Kidney capillary endothelial cell (primary cell): ENCODE results near the gene FKBP9.
"Not testable (repeated sequence)": the region's sequence is repeated elsewhere in the genome, so short reads cannot be mapped to it uniquely, and the experiment has no call there.

Experiments
- DNase-seq: peaks from one replicate; pipeline ENCODE4 v3.0.0-alpha.2; 2018; ENCODE audit warnings: low spot score

FKBP9 gene

DNA sequence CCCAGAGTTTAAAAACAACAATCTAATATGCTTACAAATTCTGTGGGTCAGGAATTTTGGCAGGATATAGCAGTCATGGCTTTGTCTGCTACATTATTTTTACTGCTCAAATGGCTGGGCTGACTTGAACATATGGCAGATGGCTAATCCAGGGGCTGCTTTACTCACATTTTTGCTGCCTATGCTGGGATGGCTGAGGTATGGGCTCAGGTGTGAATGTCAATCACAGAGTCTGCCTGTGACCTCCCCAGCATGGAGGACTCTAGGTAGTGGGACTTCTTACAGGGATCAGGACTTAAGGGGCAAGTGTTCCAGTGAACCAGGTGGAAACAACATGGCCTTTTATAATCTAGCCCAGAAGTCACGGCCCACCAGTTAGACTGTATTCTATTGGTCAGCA lies 4.4 kb upstream of the FKBP9 start:
- DNase-seq: no peak

DNA sequence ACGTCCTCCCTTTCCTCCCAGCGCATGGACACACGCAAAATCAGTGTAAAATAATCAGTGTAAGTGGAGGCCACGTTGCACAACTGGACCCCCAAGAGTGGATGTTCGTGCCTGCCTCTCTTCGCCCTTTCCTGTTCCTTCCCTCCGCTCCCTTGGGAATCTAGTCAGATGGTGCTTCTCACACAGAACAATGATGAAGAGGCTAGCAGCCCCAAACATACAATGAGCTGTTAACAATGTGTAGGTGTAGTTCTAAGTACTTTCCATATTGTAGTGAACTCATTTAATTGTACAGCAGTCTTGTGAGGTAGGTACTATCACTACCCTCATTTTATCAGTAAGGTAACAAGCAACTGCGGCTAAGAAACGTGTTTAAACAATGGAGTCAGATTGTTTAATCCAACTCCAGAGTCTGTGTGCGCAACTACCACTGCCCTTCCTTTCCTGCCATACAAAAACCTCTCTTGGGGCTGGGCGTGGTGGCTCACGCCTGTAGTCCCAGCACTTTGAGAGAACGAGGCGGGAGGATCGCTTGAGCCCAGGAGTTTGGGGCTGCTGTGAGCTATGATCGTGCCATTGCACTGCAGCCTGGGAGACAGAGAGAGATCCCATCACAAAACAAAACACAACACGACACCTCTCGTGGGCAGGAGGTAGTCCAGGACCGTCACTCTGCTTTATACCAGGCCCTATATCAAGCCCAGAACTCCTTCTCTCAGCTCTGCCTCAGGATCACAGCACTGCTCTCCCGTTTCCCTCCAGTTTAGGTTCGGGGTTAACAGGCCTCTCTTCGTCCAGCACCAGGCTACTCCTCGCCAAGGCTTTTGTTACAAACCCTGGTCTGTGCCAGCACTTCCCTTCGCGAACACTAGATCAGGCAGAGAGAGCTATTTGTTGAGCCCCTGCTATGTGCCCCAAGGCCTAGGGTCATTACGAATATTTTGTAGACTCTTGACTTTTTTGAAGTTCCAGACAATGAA lies 1.1 kb downstream of the FKBP9 start:
- peak; percentile 34 for DNase-seq

DNA sequence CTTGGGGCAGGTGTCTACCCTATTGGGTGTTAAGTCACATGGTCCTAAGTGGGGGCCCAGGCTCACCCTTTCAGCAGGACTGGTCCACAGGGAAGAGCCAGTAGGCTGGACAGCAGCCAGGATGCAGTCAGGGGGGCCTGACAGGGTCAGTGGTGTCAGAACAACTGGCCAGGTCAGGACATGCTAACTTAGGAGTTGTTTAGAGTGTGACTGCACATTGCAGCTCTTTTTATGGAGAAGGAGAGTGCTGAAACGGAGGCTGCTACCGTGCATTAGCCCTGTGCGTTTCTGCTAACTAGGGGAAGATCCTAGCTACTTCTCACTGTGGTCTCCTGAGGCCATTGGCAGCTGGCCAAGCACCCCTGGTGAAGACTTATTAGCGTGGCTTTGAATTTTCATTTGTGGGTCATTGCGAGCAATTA lies 6.7 kb downstream of the FKBP9 start:
- DNase-seq: not testable (repeated sequence)

DNA sequence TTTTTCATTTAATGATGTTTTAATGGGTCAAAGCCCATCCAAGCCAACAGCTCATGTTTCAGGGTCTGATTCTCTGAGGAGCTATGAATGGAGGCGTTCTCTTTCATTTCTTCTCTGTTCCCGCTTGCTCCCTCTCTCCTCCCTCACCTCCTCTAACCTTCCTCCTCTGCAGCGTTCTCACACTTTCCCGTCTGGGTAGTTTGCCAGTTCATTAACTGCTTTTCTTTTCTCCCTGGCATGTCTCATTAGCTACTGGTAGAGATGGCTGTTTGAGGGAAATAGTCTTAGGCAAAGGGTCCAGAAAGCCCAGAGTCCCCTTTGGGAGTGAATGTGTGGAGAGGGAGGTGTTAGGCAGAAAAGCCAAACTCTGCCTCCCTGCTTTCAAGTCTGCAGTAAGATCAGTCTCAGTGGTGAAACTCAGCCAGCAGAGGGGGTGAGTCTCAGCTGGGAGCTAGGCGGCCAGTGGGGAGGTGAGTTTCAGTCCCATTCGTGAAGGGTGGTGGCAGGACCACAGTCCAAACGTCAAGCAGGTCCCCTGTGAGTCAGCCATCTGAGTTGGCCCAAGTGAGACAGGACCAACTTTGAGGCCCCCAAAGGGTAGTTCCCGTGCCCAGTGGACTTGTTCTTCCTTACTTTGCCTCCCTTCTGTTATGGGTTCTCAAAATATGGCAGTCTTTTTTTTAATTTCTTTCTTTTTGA lies 7.4 kb downstream of the FKBP9 start:
- not testable (repeated sequence) for DNase-seq

DNA sequence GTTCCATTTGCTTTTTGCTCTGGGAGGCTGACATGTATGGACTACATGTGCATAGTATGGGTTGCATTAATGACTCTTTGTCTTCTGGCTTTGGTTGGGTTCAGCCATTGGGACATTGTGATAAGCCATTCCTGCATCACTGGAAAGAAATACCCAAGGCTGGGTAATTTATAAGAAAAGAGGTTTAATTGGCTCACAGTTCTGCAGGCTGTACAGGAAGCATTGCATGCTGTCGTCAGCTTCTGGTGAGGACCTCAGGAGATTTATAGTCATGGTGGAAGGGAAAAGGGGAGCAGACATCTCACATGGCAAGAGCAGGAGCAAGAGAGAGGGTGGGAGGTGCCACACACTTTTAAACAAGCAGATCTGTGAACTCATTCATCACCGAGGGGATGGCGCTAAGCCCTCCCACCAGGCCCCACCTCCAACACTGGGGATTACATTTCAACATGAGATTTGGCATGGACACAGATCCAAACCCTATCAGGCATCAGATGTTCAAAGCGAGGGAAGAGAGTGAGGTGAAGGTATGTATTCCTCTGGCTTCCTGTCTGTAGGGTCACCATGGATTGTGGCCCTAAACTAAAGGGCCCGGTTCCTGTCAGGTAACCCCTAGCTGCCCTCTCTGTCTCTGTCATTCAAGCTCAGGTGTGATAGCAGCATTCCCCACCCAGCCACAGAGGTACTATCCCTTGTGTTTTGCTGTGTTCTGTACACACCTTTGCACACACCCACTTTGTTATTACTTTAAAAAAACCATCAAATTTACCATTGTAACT lies 9.4 kb downstream of the FKBP9 start:
- not testable (repeated sequence) for DNase-seq

DNA sequence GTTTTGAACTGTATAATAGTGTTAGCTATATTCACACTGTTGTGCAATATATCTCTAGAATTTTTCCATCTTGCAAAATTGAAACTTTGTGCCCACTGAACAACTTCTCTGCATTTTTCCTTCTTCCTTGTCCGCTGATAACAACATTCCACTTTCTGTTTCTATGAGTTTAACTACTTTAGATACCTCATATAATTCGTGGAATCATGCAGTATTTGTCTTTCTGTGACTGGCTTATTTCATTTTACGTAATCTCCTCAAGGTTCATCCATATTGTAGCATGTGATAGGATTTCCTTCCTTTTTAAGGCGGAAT lies 10.0 kb downstream of the FKBP9 start:
- DNase-seq: not testable (repeated sequence)

DNA sequence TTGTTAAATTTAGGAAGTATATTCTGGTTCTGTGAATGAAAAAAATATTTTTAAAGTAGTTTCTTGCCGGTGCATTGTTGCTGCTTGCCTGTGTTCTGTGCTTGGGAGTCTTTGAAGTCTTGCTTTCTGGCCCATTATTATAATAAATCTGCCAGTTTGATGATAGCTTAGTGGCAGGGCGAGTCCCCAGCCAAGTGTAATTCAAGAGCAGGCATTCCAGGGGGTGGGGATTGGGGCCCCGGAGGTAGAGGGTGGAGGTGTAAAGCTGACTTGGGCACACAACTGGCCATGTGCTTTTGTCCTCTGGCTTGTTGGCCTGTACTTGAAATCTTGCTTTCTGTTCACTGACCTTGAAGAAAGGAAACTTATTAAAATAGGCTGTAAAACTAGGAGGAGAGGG lies 14.7 kb downstream of the FKBP9 start:
- not testable (repeated sequence) for DNase-seq

DNA sequence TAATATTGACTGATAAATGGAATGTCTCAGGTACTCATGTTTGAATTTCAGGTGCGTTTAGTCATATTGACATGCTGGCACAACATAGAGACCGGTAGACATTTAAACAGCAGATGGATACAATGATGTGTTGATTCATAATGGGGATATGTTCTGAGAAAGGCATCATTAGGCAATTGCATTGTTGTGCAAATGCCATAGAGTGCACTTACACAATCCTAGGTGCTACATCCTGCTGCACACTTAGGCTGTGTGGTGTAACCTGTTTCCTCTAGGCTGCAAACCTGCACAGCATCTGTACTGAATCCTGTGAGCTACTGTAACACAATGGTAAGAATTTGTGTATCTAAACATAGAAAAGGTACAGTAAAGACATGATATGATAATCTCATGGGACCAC lies 19.9 kb downstream of the FKBP9 start:
- not testable (repeated sequence) for DNase-seq

DNA sequence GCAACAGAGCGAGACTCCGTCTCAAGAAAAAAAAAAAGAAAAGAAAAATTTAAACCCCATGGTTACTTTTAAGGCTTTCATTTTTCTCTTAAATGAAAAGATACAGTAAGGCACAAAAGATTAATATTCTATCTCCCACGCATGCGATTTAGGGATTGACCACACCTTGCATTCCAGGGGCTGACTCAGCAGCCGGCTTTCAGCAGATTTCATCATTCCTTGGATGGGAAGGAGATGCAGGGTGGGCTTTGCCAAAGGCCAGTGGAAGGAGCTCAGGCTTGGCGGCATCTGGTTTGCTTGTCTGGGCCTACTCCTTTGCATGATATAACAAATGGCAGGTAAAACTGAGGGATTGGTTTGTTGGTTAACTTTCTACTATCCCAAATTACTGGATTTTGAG lies 22.0 kb downstream of the FKBP9 start:
- DNase-seq: not testable (repeated sequence)

DNA sequence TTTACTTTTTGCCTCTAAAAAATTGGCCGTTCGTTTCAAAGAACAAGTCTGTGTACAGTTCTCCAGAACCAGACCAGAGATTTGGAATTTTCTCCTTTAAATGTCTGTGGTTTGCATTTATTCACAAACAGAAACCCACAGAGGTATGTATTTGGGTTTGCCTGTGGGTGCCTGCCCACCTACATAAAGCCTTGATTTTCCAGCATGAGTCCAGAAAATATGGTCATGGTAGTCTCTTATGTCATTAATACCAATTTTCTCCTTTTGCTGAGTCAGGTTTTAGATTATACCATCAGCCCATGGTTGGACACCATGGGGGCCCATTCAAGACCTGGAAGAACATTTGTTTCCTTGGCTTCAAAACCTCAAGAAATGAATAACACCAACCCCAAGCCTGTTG lies 22.7 kb downstream of the FKBP9 start:
- DNase-seq: not testable (repeated sequence)

DNA sequence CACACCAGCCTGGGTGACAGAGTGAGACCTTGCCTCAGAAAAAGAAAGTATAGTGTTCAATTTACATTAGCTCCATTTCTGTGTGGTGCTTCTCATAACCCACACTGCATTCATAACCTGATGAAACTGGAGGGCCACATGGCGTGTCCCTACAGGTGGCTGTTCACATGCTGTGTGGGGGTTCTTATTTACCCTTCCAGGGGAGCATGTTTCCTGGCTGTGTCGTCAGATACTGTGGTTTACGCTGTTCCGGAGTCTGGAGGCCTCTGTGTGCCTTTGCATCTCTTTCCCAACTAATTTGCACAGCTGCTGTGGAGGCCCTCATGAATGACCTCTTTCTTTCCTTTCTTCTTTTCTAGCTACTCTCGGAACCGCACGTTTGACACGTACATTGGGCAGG lies 30.9 kb downstream of the FKBP9 start:
- not testable (repeated sequence) for DNase-seq

DNA sequence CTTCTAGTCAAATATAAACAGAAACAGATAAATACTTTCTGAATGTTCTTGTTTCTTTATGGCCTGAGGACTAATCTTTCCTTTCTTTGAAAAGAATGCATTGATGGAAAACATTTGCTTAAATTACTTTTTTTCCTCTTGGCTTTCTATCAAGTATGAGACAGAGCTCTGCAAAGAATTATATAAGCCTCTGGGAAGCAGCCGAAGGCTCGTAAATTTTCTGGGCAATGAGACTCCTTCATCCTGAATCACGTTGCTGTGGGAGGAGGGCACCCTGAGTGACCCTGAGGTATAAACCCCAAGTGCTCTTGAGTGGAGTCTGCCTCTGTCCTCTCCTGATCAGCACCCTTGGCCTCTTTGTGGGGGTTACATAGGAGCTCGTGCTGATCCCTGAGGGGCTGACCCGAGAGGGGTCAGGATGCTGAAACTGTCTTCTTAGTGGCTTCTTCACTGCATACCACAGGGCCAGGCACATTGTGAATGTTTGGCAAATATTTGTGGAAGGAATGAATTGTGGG lies 33.9 kb downstream of the FKBP9 start:
- not testable (repeated sequence) for DNase-seq

DNA sequence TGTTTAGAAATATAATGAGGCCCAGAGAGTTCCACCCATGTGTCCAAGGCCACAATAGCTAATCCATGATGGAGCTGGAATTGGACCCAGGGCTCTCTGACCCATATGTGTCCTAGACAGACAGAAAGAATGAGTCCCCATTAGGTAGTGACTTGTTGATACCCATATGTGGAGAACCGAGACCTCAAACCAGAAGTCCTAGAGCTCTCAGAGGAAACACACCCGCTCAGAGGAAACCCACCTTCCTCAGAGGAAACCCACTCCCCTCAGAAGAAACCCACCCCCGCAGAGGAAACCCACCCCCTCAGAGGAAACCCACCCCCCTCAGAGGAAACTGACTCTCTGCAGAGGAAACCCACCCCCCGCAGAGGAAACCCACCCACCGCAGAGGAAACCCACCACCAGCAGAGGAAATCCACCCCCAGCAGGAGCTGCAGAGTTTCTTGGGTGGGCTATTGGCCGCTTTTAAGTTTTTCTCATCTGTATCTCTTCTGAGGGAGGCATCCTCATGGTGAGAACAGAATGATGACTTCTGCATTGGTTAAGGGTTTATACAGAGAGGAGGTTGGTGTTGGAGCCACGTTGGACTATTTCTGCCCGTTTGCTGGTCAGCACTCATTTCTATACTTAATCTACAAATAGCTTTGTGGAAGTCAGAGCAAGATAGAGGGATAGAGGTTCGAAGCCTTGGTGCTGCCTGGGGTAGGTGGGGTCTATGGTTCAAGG lies 34.9 kb downstream of the FKBP9 start:
- DNase-seq: not testable (repeated sequence)

DNA sequence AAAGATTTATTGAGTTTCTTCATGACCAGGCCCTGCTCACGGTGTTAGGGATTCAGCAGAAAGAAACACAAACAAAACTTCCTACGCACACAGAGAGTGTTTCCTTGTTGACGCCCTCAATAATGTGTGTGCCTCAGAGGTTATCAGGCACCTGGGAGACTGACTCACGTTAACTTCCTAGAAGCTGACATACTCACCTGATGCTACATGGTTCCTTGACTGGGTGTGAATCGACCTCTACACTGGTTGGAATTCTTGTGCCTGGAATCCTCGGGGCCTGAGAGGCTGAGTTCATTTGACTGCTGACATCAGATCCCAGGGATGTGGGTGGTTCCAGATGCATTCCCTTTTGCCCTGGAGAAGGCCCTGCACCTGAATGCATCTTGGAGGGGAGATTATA lies 35.5 kb downstream of the FKBP9 start:
- not testable (repeated sequence) for DNase-seq

DNA sequence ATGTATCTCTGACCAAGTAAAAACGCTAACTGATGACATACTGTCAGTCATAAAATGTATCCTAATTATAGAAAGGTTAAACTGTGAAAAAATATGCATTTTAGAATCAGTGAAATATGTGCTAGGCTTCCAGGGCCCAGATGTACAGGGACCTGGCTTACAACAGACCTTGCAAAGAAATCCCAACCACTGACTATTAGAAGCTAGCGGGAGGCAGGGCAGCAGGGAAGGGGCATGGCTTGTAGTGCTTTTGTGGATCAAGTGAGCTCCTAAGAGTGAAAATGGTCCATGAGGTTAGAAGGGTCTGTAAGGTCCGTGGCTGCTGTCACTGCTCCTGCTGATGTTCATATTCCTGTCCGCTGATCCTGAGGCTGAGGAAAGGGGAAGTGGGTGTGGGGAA lies 40.7 kb downstream of the FKBP9 start:
- not testable (repeated sequence) for DNase-seq

DNA sequence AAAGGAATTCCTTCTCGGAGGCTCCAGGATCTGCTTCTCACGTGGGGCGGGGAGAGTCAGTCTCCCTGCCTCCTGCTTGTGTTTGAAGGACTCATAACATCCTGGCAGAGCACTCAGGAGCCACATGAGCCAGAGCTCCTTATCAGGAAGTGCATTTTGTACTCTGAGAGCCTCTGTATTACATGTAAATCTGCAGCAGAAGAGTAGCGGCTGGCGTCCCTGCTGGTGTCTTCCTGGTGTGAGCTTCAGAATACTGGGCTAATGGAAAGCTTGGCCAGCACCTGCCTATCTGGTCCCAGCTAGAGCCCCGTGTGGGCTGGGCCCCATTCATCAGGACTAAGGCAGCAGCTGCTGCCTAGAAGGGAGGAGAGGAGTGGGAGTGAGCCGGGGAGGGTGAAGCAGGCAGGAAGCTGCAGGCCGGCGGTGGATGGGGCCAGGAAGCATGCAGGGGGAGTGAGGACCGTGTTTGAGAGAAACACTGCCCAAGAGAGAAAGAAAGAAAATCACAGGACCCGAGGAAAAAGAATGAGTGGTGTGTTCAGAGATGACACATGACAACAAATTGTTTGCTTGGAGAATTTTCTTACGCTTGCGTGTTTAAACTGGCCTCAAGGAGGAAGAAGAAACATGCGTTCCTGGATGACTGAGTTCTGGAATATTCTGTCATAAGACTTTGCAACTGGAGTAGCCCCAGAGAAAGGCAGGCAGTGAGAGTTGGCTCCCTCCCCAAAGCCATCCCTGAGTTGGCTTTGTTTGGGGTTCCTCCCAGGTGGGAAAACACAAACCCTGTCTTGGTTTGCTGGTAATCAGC lies 41.3 kb downstream of the FKBP9 start:
- peak; percentile 79 for DNase-seq

DNA sequence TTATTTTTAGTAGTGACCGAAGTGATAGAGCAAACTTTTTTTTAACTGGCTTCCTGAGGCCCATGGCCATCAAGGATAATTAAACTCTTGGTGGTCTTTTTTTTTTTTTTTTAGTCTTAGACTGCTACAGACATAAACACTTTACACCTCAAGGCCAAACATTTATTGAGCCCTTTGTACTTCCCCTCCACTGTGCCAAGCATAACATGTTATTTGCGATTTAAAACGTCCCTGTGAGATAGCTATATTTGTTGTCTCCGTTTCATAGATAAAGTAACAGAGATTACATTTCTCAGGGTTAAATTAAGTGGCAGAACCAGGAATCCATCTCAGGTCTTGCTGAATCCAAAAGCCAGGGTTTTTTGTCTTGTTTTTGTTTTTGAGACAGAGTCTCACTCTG lies 42.1 kb downstream of the FKBP9 start:
- DNase-seq: not testable (repeated sequence)

DNA sequence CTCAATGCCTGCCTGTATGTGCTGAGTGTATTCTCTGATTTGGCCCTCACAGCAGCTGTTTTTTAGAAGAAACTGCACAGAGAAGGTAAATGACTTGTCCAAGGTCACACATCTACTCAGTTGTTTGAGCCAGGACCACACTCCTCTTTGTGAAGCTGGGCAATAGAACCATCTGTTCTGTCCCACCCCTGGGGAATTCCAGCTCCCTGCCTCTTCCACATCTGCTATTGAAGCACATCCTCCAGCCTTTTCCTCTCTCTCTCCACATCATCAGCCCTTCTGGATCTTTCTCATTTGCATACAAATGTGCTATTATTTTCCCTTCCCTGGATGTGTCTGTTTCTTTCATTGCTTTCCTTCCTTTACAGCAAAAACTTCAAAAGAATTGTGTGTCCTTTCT lies 45.9 kb downstream of the FKBP9 start:
- DNase-seq: not testable (repeated sequence)

DNA sequence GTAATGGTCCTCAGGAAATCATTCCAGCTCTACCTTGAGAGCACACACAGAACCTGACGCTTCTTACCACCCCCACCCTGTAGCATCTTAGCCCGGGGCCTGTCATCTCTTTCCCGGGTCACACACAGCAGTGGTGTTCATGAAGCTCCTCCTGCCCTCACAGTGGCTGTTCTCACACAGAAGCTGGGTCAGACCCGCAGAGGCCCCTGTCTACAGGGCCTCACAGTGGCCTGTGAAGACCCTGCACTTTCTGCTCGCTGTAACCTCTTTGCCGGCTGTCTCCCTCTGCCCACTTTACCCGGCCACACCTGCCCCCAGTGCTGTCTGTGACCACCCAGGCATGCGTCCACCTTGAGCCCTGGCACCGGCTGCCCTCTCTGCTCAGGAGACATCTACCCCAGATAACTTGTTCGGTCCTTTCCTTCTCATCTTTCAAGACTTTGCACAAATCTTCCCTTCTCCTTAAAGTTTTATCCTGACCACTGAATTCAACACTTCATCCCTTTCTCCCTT lies 46.9 kb downstream of the FKBP9 start:
- DNase-seq: not testable (repeated sequence)

DNA sequence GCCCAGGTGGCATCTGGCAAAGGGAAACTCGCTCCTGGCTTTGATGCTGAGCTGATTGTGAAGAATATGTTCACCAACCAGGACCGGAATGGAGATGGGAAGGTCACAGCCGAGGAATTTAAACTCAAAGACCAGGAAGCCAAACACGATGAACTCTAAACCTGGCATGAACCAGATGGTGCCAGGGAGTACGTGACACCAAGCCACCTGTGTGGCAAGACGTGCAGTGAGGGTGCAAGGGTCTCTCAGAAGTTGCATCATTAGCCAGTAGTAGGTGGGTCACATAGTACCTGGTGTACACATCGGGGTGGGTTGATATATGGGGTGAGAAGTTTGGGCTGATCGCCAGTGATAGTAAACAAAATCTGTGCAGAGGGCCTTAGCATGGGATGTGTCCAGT lies 48.0 kb downstream of the FKBP9 start:
- not testable (repeated sequence) for DNase-seq
